ENCODE measurements around the gene ZSWIM2. TPM values are rescaled to one million over a fixed set of nuclear protein-coding genes. Genes with fewer than 3 reads are reported as not detected.
A peak's percentile ranks its signal among the peaks of the same experiment; 100 is the strongest.

Gene ZSWIM2
- total RNA-seq, 4 donors from 2014 or later: not detected

DNA sequence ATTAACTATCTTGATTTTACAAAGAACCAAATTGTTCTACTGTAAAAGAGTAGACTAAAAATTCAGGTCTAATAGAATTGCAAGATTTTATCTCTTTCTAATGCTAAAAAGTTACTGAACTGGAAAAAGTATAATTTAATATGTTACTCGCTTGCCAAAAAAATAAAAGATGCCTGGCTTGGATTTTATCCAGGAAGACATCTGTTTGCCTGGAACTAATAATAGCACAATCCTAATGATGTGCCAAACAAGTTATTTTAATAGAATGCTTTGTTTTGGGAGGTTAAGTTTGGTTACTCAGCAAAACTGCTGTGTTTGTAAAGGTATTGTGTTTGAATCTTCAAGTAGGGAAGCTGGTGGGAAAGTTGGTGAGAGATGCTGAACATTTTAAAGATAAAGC, 19.4 kb upstream of the ZSWIM2 start:
- DNase-seq (ENCODE audit: low spot score in 2 of 2): no peak
- TF ChIP-seq EP300 (IDR thresholded peaks at IDR 0.05): no peak
- no peak for TF ChIP-seq POLR2AphosphoS5 (IDR thresholded peaks at IDR 0.05)
- TF ChIP-seq, protein P1, sequence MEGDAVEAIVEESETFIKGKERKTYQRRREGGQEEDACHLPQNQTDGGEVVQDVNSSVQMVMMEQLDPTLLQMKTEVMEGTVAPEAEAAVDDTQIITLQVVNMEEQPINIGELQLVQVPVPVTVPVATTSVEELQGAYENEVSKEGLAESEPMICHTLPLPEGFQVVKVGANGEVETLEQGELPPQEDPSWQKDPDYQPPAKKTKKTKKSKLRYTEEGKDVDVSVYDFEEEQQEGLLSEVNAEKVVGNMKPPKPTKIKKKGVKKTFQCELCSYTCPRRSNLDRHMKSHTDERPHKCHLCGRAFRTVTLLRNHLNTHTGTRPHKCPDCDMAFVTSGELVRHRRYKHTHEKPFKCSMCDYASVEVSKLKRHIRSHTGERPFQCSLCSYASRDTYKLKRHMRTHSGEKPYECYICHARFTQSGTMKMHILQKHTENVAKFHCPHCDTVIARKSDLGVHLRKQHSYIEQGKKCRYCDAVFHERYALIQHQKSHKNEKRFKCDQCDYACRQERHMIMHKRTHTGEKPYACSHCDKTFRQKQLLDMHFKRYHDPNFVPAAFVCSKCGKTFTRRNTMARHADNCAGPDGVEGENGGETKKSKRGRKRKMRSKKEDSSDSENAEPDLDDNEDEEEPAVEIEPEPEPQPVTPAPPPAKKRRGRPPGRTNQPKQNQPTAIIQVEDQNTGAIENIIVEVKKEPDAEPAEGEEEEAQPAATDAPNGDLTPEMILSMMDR (IDR thresholded peaks at IDR 0.05): no peak
- TF ChIP-seq POLR2A (IDR thresholded peaks at IDR 0.05): no peak
- no peaks in the 10 kb centered on the region for H3K4me1 ChIP-seq
- no peaks in the 10 kb centered on the region for H3K36me3 ChIP-seq
- H3K27me3 ChIP-seq: no peaks in the 10 kb centered on the region
- WGBS: 24% methylated on average over 1 of the region's 1 CpG
- H3K9me3 ChIP-seq: no peaks in the 10 kb centered on the region
- H3K27ac ChIP-seq: no peak overlapping the region
- no peak overlapping the region for H3K4me3 ChIP-seq

DNA sequence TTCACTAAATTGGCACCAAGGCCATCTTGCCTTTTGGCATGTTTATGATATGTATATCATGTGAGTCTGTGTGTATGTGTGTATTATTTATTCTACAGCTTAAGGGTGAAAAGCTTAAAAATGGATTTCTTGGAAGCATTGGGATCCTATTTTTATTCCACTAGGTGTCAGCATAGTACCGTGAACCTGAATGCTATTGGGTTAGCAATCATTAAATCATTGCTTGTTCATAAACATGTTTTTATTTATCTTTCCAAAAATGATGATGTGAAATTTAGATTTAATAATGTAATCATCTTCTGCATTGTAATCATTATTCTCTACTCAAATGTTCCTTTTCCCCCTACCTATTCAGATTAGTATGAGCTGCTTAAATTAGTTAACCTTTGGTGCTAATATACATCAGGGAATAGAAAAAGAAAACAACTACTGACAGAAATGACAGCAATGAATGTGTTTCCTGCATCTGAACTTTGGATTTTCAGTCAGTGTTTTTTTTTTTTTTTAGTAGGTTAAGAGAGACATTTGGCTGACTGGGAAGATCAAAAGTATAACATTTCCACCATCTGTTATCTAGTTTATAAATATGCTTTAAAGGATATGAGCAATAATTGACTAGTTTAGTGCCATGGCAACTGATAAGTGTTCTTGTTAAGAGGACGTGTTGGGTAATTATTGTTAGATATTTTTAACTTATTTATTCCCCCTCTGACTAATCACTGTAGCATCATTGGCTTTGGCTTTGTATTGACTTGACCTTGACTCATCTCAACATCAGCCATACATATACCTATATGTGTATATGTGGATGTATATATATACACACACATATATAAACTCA, 14.1 kb upstream of the ZSWIM2 start:
- H3K4me3 ChIP-seq: no peak overlapping the region

DNA sequence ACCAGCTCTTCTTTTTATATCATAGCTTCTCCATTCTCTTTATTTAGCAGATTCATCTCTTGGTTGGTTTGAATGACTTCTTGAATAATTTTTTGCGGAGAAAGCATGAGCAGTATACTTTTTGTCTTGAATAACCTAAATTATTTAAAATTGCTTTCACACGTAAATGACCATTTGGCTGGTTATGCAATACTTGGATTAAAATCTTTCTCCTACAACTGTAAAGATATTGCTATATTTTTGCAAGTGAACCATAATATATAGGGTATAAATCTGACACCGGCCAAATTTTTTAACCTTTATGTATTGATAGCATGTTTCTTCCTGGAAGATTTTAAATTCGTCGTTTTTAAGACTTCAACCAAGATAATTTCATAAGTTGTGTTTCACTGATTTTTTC, 6.2 kb upstream of the ZSWIM2 start:
- no peak for TF ChIP-seq POLR2A (IDR thresholded peaks at IDR 0.05)
- no peak for TF ChIP-seq POLR2AphosphoS5 (IDR thresholded peaks at IDR 0.05)
- TF ChIP-seq EP300 (IDR thresholded peaks at IDR 0.05): no peak
- TF ChIP-seq, protein P1 (IDR thresholded peaks at IDR 0.05): no peak

More for the DNA sequence above, 14.1 kb upstream of the ZSWIM2 start:
- no peak for TF ChIP-seq EP300 (IDR thresholded peaks at IDR 0.05)
- TF ChIP-seq, protein P1 (IDR thresholded peaks at IDR 0.05): peak; percentile 55 to 61
- no peaks in the 10 kb centered on the region for H3K4me1 ChIP-seq
- H3K36me3 ChIP-seq: no peaks in the 10 kb centered on the region
- no peak overlapping the region for H3K27ac ChIP-seq
- no peaks in the 10 kb centered on the region for H3K27me3 ChIP-seq
- no peaks in the 10 kb centered on the region for H3K9me3 ChIP-seq
- WGBS: 6% methylated on average over 2 of the region's 2 CpGs
- DNase-seq (ENCODE audit: low spot score in 2 of 2): no peak

DNA sequence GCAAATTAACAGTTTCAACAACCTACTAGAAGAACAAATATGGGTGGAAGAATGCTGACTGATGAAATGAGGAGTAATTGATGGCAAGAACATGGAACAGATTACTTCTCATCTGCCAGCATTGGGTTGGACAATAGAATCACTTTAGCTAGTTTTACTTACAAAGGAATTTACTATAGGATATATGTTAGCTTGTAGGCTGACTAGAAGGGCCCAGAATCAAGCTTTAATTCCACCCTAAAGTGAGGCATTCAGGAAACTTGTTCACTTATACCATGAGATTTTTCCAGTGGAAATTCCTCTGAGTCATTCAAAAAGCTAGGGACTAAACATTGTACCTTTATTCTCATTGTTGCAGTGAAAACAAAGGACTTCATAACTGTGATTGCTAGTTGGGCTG, 5.0 kb upstream of the ZSWIM2 start:
- H3K9me3 ChIP-seq: peaks cover 4% of the 10 kb centered on the region
- H3K4me3 ChIP-seq: no peak overlapping the region
- no peak for DNase-seq (ENCODE audit: low spot score in 2 of 2)
- H3K4me1 ChIP-seq: peaks cover 8% of the 10 kb centered on the region
- H3K27ac ChIP-seq: no peak overlapping the region
- TF ChIP-seq POLR2A (IDR thresholded peaks at IDR 0.05) (no peak), POLR2AphosphoS5 (IDR thresholded peaks at IDR 0.05) (no peak), EP300 (IDR thresholded peaks at IDR 0.05) (no peak)
- TF ChIP-seq, protein P1 (IDR thresholded peaks at IDR 0.05): no peak
- H3K27me3 ChIP-seq: no peaks in the 10 kb centered on the region
- H3K36me3 ChIP-seq: no peaks in the 10 kb centered on the region

More for the DNA sequence above, 6.2 kb upstream of the ZSWIM2 start:
- Histone ChIP-seq H3K27me3 (no peaks in the 10 kb centered on the region), H3K27ac (no peak overlapping the region), H3K4me3 (no peak overlapping the region), H3K9me3 (peaks cover 4% of the 10 kb centered on the region), H3K4me1 (no peaks in the 10 kb centered on the region), H3K36me3 (no peaks in the 10 kb centered on the region)
- DNase-seq (ENCODE audit: low spot score in 2 of 2): no peak
- 93% methylated on average over 5 of the region's 5 CpGs for WGBS

DNA sequence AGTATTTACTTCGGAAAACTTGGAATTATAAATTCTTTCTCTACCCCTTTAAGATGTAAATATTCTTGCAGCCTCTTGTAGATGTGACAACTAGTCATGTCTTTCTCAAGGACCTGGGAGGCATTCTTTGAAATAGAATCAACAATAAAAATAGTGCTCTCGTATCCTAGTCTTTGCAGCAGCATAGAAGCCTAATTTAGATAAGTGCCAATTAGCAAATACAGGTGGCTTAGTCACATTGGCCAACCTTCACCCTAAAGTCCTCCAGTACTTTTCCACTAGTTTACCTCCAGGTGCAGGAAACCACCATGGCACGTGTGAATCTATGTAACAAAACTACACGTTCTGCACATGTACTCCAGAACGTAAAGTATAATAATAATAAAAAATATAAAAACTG, 3.5 kb upstream of the ZSWIM2 start:
- H3K4me1 ChIP-seq: peaks cover 13% of the 10 kb centered on the region
- 88% methylated on average over 5 of the region's 5 CpGs for WGBS
- no peak overlapping the region for H3K4me3 ChIP-seq
- H3K9me3 ChIP-seq: peaks cover 4% of the 10 kb centered on the region
- H3K36me3 ChIP-seq: no peaks in the 10 kb centered on the region
- no peak overlapping the region for H3K27ac ChIP-seq
- no peak for DNase-seq (ENCODE audit: low spot score in 2 of 2)
- TF ChIP-seq POLR2AphosphoS5 (IDR thresholded peaks at IDR 0.05) (no peak), POLR2A (IDR thresholded peaks at IDR 0.05) (no peak), EP300 (IDR thresholded peaks at IDR 0.05) (no peak)
- TF ChIP-seq, protein P1 (IDR thresholded peaks at IDR 0.05): no peak
- H3K27me3 ChIP-seq: no peaks in the 10 kb centered on the region

All from suprapubic skin (tissue), 4 donors.